Activated CD4-positive, alpha-beta T cell treated with anti-CD3 and anti-CD28 coated beads, Interleukin-2, amount 50 U/mL, for 1 hour (primary cell): ENCODE measurements around the gene SLFNL1.

ENCODE experiments used
- DNase-seq: peaks from one replicate; pipeline ENCODE4 v3.0.0-alpha.2; 2020

SLFNL1 gene

GRCh38 chr1:41019353-41019745 lies 2.2 kb downstream of the SLFNL1 start:
- DNase-seq = no peak

- no peak for DNase-seq
These were observed 3.5 kb downstream of the SLFNL1 start for GRCh38 chr1:41018018-41018410.

GRCh38 chr1:41017141-41018017 lies 4.1 kb downstream of the SLFNL1 start:
- DNase-seq = no peak

- DNase-seq = no peak
These were observed 5.5 kb downstream of the SLFNL1 start for GRCh38 chr1:41015897-41016470.

GRCh38 chr1:41015281-41015896 lies 6.1 kb downstream of the SLFNL1 start:
- DNase-seq = no peak

- no peak for DNase-seq
These were observed 6.7 kb downstream of the SLFNL1 start for GRCh38 chr1:41014871-41015270.

GRCh38 chr1:41013796-41014195 lies 7.7 kb downstream of the SLFNL1 start:
- DNase-seq = no peak

- DNase-seq = no peak
These were observed 8.5 kb downstream of the SLFNL1 start for GRCh38 chr1:41013024-41013423.

- no peak for DNase-seq
These were observed 11.2 kb downstream of the SLFNL1 start for GRCh38 chr1:41010345-41010744.

- no peak for DNase-seq
These were observed 12.1 kb downstream of the SLFNL1 start for GRCh38 chr1:41009466-41009865.

GRCh38 chr1:41006942-41007865 lies 14.3 kb downstream of the SLFNL1 start:
- DNase-seq = no peak

GRCh38 chr1:41005876-41006275 lies 15.6 kb downstream of the SLFNL1 start:
- DNase-seq = no peak

- peak; percentile 83 for DNase-seq
These were observed 17.8 kb downstream of the SLFNL1 start for GRCh38 chr1:41003640-41004220.

GRCh38 chr1:41003127-41003639 lies 18.3 kb downstream of the SLFNL1 start:
- DNase-seq = no peak

- DNase-seq = no peak
These were observed 22.9 kb downstream of the SLFNL1 start for GRCh38 chr1:40998668-40999067.

GRCh38 chr1:40997096-40997495 lies 24.4 kb downstream of the SLFNL1 start:
- no peak for DNase-seq

GRCh38 chr1:40989066-40989465 lies 32.5 kb downstream of the SLFNL1 start:
- no peak for DNase-seq

- no peak for DNase-seq
These were observed 33.2 kb downstream of the SLFNL1 start for GRCh38 chr1:40988280-40988679.

- DNase-seq = no peak
These were observed 33.9 kb downstream of the SLFNL1 start for GRCh38 chr1:40987439-40988276.

- DNase-seq = no peak
These were observed 34.6 kb downstream of the SLFNL1 start for GRCh38 chr1:40986956-40987355.

GRCh38 chr1:40986328-40986783 lies 35.2 kb downstream of the SLFNL1 start:
- DNase-seq = no peak
